Upper lobe of left lung (tissue), 6 donors: ENCODE measurements around the gene PLEKHM1. TPM values are rescaled to one million over a fixed set of nuclear protein-coding genes. Genes with fewer than 3 reads are reported as not detected.

Experiments
- ATAC-seq, 2 donors: fragments of 200-7000 bp; cut with Tn5 transposase; one replicate each; pipeline ENCODE4 v1.9.1; 2022; ENCODE audit warnings: mild to moderate bottlenecking in 2 of 2, moderate library complexity in 2 of 2; ENCODE audit not compliant: low FRiP score in 2 of 2
- DNase-seq, 2 donors: peaks; one replicate each; pipeline ENCODE4 v3.0.0-alpha.2; 2019 to 2020
- H3K27ac ChIP-seq, 4 donors: fragments of 200-600 bp; sonication (generic); one replicate each; pipeline ENCODE4 v1.5.1; 2016 to 2019
- H3K27me3 ChIP-seq, 4 donors: fragments of 200-600 bp; sonication (generic); one replicate each; pipeline ENCODE4 v1.5.1; 2017 to 2019
- H3K36me3 ChIP-seq, 4 donors: fragments of 200-600 bp; sonication (generic); one replicate each; pipeline ENCODE4 v1.5.1; 2016 to 2019
- H3K4me1 ChIP-seq, 4 donors: fragments of 200-600 bp; sonication (generic); one replicate each; pipeline ENCODE4 v1.5.1; 2018 to 2019
- H3K4me3 ChIP-seq, 4 donors: fragments of 200-600 bp; sonication (generic); one replicate each; pipeline ENCODE4 v1.5.1; 2017 to 2019; ENCODE audit warnings: mild to moderate bottlenecking in 2 of 4, moderate library complexity in 1 of 4
- H3K9me3 ChIP-seq, 4 donors: fragments of 200-600 bp; sonication (generic); one replicate each; pipeline ENCODE4 v1.5.1; 2018 to 2019
- EP300 ChIP-seq, 4 donors: sonication (generic); formaldehyde crosslinking; IDR thresholded peaks; one replicate each; pipeline ENCODE4 v1.5.1; 2017; ENCODE audit warnings: antibody characterized with exemption in 4 of 4, control low read depth in 2 of 4
- POLR2A ChIP-seq, 4 donors: fragments of 450-650 bp; IDR thresholded peaks; one replicate each; pipeline ENCODE4 v1.5.1; 2016 to 2017; ENCODE audit warnings: antibody characterized with exemption in 4 of 4, mild to moderate bottlenecking in 2 of 4
- POLR2AphosphoS5 ChIP-seq, 2 donors: sonication (generic); formaldehyde crosslinking; IDR thresholded peaks; one replicate each; pipeline ENCODE4 v1.5.1; 2017; ENCODE audit warnings: antibody characterized with exemption in 2 of 2
- WGBS, 2 donors: methylation state at CpG; one replicate each; pipeline ENCODE4 v1.1.5; 2017 to 2018; 5-methylcytosine and 5-hydroxymethylcytosine counted together
- small RNA-seq, 4 donors: library from RNA; depleted of rRNA; stranded (forward); fragments of <200 nt; gene quantifications; one replicate each; pipeline ENCODE3, GENCODE V24; 2016
- total RNA-seq, 6 donors: library from RNA; depleted of rRNA in 4 of 6; stranded (reverse); fragments of >200 nt in 4 of 6; gene quantifications; one replicate each; pipeline versions ENCODE4 v1.1.0 to v1.2.1, GENCODE V29; 2016 to 2021
- TF ChIP-seq, protein P1 (sequence below), 6 experiments: fragments of 450-650 bp in 4 of 6; fragments of 200-600 bp in 2 of 6; sonication (generic) in 2 of 6; IDR thresholded peaks; one replicate each; pipeline ENCODE4 v1.5.1; 2016 to 2019; ENCODE audit warnings: antibody characterized with exemption in 6 of 6
- donor health status: DM: no; HTN: no; CAD: no; lungs with moderate emphysema.
- donor health status: DM: no; HTN: yes; CAD: no; lungs with severe emphysema.

The PLEKHM1 gene
- total RNA-seq, 6 donors from 2014 or later = 52.1 to 229 (median 72.0) TPM

DNA sequence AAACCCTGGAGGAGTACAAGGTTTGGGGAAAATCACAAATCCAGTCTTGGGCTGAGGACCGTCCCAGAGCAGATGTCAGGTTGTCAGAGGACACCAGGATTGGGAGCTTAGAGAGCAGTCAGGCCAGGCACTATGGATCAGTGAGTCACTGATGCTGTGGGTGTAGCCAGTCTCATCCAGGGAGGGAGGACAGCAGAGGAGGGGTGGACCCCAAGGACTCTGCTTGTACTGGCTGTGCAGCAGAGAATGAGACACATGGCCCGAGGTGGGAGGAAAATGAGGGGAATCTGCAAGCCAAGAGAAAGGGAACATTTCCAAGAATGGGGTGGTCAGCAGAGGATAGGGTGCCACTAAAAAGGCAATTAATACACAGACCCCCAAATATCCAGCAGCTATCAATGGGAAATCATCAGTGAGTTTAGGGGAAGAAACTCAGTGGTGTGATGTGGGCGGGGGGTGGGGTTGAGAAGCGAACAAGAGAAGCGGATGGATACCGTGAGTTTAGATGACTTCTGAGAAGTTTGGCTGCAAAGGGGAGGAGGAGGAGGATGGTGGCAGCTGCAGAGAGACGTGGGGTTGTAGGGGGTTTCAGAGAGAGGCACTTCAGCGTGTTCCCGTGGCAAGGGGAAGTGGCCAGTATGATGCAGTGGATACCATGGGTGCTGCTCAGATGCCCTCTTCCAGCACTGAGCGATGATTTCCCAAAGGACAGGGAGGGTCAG lies 101.8 kb downstream of the PLEKHM1 start:
- WGBS, 2 donors = 75 to 77% methylated on average over 10 of the region's 10 CpGs

DNA sequence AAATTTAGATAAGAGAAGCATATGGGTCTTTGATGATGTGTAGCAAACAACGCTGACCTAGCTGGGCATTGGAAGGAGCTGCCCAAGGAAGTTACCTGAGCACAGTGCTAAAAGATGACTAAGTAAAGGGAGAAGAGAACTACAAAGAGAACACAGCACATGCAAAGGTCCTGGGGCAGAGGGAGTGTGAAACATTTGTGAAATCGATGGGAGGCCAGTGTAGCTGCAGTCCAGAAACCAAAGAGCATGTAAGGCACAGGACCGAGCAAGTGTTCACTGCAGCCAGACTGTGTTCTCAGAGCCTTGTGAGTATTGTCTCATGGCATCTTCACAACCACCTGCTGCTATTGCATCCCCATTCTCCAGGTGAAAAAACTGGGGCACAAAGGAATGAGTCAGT lies 102.8 kb downstream of the PLEKHM1 start:
- TF ChIP-seq EP300 (IDR thresholded peaks at IDR 0.05) (no peak), POLR2A (IDR thresholded peaks at IDR 0.05) (no peak), POLR2AphosphoS5 (IDR thresholded peaks at IDR 0.05) (no peak)
- TF ChIP-seq, protein P1, sequence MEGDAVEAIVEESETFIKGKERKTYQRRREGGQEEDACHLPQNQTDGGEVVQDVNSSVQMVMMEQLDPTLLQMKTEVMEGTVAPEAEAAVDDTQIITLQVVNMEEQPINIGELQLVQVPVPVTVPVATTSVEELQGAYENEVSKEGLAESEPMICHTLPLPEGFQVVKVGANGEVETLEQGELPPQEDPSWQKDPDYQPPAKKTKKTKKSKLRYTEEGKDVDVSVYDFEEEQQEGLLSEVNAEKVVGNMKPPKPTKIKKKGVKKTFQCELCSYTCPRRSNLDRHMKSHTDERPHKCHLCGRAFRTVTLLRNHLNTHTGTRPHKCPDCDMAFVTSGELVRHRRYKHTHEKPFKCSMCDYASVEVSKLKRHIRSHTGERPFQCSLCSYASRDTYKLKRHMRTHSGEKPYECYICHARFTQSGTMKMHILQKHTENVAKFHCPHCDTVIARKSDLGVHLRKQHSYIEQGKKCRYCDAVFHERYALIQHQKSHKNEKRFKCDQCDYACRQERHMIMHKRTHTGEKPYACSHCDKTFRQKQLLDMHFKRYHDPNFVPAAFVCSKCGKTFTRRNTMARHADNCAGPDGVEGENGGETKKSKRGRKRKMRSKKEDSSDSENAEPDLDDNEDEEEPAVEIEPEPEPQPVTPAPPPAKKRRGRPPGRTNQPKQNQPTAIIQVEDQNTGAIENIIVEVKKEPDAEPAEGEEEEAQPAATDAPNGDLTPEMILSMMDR (IDR thresholded peaks at IDR 0.05) = no peak
- no peak for DNase-seq
- H3K4me1 ChIP-seq = peaks cover 3 to 11% (median 5%) of the 10 kb centered on the region in 4 donors
- 90 to 94% methylated on average over 3 of the region's 3 CpGs for WGBS, 2 donors
- no peak for ATAC-seq
- H3K9me3 ChIP-seq = no peaks in the 10 kb centered on the region
- H3K4me3 ChIP-seq = no peak overlapping the region
- no peaks in the 10 kb centered on the region for H3K36me3 ChIP-seq
- H3K27me3 ChIP-seq = no peaks in the 10 kb centered on the region
- no peak overlapping the region for H3K27ac ChIP-seq

More for the DNA sequence above, 101.8 kb downstream of the PLEKHM1 start:
- Histone ChIP-seq H3K9me3 (no peaks in the 10 kb centered on the region), H3K27me3 (no peaks in the 10 kb centered on the region), H3K4me3 (no peak overlapping the region), H3K36me3 (peaks cover 0 to 2% (median 0%) of the 10 kb centered on the region in 4 donors), H3K4me1 (peaks cover 3 to 11% (median 5%) of the 10 kb centered on the region in 4 donors), H3K27ac (no peak overlapping the region)
- TF ChIP-seq, protein P1 (IDR thresholded peaks at IDR 0.05) = no peak
- TF ChIP-seq POLR2A (IDR thresholded peaks at IDR 0.05) (no peak), EP300 (IDR thresholded peaks at IDR 0.05) (no peak), POLR2AphosphoS5 (IDR thresholded peaks at IDR 0.05) (no peak)
- DNase-seq (no peak), ATAC-seq (peak in 1 of 2 donors; percentile 56)

DNA sequence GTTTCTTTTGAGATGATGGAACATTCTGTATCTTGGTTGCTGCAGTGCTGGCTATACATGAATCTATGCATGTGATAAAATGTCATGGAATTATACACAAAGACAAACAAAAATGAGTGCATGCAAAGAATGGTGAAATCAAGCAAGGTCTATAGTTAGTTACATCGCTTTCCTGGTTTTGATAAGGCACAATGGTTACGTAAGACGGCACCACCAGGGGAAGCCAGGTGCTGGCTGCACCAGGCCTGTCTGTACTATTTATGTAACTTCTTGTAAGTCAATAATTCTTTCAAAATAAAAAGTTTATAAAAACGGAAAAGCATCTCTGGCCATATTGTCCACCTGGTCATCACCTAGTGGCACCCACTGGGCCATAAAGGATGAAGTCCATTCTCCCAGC lies 104.3 kb downstream of the PLEKHM1 start:
- Histone ChIP-seq H3K9me3 (no peaks in the 10 kb centered on the region), H3K4me3 (no peak overlapping the region), H3K27ac (no peak overlapping the region), H3K36me3 (no peaks in the 10 kb centered on the region), H3K27me3 (no peaks in the 10 kb centered on the region), H3K4me1 (peaks cover 3 to 11% (median 5%) of the 10 kb centered on the region in 4 donors)
- no peak for TF ChIP-seq POLR2AphosphoS5 (IDR thresholded peaks at IDR 0.05)
- TF ChIP-seq, protein P1 (IDR thresholded peaks at IDR 0.05) = no peak
- TF ChIP-seq EP300 (IDR thresholded peaks at IDR 0.05) = no peak
- no peak for TF ChIP-seq POLR2A (IDR thresholded peaks at IDR 0.05)
- WGBS, 2 donors = 50 to 55% methylated on average over 4 of the region's 4 CpGs
- DNase-seq (no peak), ATAC-seq (no peak)

Small RNA genes lying within 50 kb of the gene (small RNA-seq; reads per million reads assigned to genes)
- gene RF00017 = 0 reads per million in 4 donors

Other genes with a start within 250 kb of the PLEKHM1 start
- under 1 TPM in 1 of 6 donors, not detected in 5; 0.20 TPM for gene SPATA32, start 228.6 kb downstream of the PLEKHM1 start, total RNA-seq
- 10 to 100 TPM; 11.4 to 17.8 (median 13.5) TPM for gene MAP3K14, start 173.7 kb downstream of the PLEKHM1 start, total RNA-seq
- gene ARHGAP27, start 57.9 kb downstream of the PLEKHM1 start, total RNA-seq = 100 to 1,000 TPM in 1 of 6 donors, 10 to 100 TPM in 5; 46.1 to 243 (median 81.4) TPM